ENCODE measurements around the gene ASPRV1.

The ASPRV1 gene

DNA sequence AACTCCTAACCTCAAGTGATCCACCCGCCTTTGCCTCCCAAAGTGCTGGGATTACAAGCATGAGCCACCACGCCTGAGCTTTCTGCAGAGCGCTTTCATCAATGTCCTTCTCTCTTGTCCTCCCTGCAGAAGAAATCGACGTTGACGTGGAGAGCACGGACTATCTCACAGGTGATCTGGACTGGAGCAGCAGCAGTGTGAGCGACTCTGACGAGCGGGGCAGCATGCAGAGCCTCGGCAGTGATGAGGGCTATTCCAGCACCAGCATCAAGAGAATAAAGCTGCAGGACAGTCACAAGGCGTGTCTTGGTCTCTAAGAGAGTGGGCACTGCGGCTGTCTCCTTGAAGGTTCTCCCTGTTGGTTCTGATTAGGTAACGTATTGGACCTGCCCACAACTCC is 23.5 kb downstream of the ASPRV1 start:
- no peak for DNase-seq

DNA sequence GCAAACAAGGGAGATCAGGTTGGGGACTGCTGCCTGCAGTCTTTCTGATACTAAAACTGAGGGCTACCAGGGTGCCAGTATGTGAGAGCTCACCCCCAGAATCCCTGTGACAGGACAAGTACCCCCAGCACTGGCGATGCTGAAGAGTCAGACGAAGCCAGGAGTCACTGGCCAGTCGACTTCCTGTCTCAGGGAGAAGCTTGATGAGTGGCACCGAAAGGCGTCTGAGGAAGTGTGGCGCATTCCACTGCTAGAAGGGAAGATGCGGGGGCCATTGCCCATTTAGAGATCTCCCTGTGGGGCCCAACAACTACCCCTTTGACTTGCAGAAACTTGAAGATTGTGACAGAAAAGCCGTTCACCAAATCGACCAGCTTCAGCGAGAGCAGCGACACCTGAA is 24.5 kb downstream of the ASPRV1 start:
- no peak for DNase-seq

DNA sequence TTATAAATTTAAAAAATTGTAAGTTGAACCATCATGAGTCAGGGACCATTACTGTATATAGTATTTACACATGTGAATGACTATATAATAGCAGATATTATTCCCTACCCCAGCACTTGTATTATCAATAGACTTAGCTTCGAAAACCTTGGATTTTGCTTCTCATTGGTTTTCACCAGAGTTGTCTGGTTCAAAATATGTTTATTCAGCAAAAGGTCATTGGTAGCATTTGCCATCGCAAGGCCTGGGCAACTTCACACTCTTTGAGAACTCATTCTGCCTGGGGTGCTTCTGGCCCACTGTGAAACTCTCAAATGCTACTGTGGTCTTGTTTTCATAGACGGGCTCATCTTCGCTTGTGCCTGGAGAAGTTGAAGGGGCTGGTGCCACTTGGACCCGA is 26.4 kb downstream of the ASPRV1 start:
- no peak for DNase-seq

DNA sequence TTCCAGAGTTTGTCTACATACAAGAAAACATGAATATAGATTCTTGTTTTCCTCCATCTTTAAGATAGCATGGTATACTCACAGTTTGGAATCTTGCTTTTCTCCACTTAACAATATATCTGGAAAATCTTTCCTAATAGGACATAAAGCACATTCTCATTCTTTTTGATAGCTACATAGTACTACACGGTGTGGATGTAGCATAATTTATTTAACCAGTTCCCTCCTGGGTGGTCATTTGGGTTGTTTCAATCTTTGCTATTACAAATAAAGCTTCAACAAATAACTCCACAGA is 26.9 kb downstream of the ASPRV1 start:
- DNase-seq: no peak

DNA sequence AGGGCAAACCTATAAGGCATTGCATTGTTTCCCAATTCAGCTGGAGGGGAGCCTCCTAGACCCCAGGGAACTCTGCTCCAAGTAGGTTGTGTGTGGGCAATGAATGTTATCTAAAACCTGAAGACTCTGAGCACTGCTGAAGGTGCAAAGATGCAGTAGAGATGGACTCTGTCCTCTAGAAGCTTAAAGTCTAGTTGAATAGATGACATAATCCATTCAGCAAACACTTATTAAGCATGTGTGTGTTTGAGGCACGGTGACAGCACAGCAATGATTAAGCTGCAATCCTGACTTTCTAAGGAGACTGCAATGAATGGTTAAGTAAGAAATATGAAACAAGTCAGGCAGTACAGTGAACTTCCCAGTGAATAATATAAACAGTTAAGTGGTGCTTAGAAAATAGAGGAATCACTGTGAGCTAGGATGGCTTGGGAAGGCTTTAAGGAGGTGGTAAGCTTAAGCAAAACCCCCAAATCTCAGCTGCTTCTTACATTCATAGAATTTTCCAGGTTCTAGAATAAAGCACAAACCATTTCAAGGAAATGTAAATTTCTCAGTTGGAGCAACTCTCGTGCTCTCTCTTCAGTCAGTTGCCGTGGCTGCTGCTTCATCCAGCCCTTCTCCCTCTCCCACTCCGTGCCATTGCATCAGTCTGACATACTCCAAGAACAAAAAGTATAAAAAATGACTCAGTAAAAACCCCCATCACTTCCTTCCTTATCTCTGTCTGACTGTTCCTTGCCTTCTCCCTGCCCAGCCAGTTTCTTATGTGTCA is 27.4 kb downstream of the ASPRV1 start:
- DNase-seq: peak; percentile 6

DNA sequence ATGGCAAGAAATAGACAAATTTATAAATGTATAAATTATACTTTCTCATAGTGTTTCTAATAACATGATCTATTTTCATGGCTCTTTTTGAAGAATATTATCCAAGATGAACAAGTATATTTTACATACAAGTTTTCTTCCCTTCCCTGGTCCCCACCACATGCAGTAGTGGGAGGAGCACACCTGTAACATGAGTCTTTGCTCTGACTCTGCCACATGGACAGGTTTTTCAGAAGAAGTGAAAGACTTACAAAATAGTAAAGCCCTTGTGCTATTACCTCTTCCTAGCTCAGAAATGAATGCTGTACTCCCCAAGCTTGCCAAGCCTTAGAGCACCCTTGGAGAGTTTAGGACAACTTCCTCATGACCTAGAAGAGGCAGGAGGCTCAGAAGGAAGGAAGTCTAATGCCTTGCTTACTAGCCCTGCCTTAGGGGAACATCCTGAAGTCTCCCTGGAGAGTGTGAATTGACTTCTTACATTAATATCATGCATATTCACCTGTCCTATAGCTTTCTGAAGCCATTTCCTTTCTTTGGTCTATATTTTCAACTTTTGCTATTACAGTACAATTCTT is 28.1 kb downstream of the ASPRV1 start:
- DNase-seq: no peak

DNA sequence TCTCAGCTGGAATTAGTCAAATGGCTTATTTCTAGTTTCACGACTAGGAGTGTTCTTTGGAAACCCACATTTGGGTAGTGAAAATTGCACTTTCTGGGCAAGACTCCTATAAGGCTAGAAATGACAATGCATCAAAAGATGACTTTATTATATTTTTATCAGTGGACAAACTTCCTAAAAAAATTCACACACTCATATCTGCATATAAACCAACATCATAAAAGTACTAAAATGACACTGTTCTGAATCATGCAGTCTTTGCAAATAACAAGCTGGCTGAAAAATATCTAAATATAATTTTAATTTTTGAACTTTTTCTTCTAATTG is 28.9 kb downstream of the ASPRV1 start:
- DNase-seq: no peak

DNA sequence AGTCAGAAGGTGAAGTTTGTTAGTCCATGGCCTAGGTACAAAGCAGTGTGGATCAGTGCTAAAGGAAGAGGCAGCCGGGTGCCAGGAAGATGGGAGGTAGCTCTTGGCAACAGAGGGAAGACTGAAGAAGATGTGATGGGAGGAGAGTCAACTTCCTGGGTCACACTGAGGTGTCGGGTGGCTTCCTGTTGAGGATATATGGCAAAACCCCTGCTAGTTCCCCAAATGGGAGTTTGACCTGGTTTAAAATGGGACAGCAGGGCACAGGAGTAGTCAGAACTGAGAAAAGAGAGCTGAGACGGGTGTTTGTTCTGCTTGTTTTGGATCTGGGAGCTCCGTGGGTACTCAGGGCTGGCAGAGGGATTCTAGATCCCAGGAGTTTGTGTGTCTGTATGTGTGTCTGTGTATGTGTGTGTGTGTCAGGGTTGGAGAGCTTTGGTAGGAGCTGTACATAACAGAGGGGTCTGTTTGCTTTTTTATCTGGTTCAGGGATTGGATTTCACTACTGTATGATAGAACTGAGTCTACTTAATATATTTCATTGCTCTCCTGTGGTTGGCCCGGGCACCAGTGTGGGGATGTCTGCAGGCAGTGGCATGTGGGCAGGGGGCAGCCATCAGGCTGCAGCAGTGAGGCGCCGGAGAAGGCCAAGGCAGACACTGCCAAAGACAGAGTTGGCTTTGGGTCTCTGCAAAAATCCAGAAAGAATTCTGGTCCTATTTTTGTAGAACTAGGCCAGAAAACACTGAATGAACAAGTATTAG is 29.4 kb downstream of the ASPRV1 start:
- DNase-seq: no peak

DNA sequence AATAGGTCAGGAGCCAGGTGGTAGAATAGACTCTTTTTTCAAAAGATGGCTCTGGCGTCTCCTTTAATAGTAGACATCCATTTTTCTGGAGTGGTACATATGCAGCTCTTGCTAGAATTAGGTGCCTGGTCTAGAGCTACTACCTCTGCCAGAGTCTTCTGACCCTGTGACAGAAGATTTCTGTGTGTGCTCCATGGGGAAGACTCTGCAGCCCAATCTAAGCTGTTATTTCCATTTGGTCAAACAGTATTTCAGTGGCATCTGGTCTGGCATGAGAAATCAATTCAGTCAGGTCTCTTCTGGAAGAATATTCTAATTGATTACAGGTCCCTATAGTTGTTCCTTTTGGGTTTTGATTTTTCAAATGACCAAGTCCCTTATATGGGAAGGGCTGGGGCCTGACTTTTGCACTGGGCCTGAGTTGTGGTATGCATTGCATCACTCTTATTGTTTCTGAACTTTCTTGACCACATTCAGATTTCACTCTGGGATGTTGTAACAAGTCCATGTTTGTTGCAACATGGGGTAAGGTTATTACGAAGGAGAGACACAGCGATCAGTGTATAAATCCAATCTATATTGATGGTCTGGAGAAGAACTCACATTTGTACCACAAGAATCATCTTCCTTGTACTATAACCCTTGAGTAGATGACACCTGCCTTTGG is 34.4 kb downstream of the ASPRV1 start:
- no peak for DNase-seq

DNA sequence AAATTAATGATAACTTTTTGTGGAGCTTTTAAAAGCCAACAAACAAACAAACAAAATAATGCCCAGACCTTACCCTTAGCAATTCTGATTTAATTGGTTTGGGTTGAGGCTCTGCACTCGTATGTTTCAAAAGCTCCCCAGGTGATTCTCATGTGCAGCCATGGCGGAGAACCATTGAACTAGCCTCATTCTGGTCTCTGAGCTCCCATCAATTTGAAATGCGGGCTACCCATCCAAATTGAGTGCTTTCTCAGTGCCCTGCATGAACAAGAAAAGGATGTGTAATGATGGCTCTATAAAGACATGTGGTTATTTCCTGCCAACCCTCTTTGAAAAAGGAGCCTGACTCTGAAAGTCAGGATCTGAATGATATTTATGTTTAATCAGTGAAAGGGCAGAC is 38.3 kb downstream of the ASPRV1 start:
- no peak for DNase-seq

DNA sequence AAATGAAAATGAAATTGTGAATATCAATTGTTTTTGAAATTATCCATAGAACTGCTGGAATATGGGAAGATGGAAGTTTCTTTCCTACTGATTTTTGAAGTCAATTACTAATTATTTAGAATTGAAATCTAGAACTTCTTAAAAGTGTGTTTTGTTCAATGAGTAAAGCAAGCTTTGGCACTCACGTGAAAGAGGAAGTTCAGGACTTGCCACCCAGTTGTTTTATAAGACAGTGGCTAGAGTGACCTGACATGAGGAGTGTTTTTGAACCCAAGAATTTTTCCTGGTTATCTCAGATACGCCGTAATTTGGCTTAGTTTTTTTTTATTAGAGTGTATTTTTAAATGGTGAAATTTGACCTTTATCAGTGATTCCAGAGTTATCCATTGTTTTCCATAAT is 43.0 kb downstream of the ASPRV1 start:
- no peak for DNase-seq

DNA sequence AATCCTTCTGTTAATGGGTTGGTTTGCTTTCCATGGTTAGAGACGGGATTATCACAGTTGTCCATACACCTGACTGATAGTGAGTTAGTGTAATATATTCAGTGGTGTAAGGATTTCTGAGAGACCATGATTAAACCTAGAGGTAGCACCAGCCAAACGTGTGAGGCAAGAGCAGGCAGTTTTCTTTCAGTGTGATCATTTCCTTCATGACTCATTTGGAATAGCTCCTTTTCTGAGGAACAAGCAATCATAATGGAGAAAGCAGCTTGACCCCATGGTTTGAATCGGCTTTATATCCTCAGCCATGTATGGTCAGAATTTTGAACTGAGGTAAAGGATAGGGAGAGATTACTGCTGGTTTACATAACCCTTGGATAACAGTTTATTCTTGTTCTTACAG is 43.6 kb downstream of the ASPRV1 start:
- DNase-seq: no peak

DNA sequence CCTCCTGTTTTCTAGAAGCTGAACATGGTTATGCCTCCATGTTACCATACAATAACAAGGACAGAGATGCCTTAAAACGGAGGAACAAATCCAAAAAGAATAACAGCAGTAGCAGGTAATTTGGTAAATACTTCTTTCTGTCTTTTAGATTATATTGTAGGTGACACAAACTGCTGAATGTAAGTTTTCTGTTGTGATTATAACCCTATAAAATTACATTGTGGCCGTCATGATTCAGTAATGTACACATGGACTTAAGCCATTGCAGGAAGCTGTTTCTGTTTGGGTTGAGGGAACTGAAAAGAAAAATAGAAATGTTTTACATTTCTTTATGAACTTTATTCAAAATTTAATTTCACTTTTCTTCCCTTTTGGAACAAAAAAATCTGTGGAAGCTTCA is 45.3 kb downstream of the ASPRV1 start:
- no peak for DNase-seq

DNA sequence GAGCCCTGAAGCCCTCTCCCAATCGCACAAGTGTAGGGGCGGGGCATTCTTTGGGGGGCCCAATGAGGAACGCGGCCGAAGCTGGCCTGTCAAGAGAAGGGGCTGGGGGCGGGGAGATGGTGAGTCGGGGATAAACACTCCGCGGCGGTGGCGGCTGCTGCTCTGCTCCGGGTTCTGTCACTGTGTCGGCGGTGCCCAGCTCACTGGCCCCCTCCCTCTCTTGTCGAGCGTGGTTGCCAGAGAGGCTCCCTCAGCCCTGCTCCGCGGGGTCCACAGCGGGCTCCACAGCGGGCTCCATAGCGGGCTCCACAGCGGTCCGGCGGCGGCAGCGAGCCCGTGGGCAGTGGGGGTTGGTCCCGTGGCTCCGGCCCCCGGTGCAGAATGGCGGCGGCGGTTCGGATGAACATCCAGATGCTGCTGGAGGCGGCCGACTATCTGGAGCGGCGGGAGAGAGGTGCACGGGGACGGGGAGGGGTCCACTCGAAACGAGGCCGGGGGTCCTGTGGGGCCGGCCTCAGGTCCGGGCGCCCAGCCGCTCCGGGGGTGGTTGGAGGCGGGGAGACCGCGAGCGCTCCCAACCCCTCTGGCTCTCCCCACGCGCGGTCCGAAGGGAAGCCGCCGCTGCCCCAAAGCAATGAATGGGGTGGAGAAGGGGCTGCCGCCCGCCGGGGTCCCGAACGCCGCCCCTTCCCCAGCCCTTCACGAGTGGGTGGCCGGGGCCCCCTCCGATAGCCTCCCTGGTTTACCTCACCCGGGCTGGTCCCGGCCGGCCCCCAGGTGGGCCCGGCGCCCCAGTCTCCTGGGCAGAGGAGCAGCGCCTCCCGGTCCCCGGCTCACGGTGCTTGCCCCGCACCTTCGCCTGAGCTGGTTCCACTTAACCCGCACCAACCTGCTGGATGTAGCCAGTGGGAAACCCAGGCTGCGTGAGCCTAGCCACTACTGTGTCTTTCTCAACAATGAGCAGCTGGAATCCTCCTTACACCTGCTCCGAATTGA is 46.2 kb downstream of the ASPRV1 start, which contains the start of gene MXD1:
Gene MXD1, plus strand, starts transcription at position 160 of the 996 bp plus-strand sequence. Its CDS starts 222 bp downstream, at position 382.
- no peak for DNase-seq

DNA sequence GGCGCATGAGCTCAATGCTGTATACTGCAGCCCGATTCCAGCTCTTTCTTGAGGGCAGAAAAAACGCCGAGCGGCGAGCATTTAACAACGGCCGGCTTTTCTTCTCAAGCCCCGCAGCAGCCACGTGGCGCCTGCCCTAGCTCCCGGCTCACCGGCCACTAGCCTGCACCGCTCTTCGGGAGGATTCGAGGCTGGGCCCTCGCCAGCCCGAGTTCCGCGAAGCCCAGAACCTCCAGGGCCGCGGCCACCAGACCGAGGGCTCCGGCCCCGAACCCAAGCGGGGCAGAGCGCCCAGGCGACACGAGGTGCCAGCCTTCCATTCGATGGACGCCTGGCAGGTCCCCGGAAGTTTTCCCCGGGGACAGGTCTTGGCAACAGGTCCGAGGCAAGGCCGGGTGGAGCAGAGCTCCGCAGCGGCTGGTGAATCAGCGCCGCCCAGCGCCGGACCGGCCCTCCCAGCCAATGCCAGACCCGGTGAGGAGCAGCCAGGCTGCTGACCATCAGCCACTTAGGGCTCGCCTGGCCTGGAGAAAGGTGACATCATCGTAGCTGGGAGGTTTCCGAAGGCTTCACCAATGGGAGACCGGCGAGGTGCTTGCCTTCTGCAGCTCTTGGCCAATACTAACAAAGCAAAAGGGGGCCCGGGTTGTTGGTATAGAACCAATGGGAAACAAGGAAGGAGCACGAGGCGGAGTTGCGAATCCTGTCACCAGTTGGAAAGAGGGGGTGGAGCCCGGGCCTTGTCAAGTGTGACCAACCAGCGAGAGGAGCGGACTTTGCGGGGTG is 47.1 kb downstream of the ASPRV1 start:
- peak; percentile 100 for DNase-seq

DNA sequence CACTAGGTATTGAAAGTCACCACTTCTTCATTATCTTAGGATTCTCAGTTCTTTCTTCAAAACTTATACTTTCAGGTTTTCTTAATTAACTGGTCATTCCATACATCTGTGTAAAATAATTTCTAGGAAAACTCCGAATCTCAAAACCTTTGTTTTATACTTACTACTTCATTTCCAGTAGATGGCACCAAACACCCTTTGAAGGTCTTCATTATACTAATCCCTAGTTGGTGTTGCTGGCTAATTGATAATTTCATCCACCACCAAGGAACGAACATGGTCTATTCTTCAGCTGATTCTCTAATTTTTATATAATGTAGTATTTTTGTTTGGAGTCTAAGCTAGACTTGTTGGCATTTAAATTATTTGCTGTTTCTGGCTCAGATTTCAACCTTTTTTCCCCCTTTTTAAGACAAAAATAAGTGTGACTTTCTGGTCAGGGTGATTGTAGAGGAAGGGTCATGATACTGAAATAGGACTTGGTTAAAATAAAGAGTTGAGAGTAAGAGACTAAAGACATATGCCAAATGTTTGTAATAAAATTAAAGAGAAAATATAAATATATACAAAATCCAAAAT is 49.4 kb downstream of the ASPRV1 start:
- no peak for DNase-seq

Data from stimulated activated naive CD4-positive, alpha-beta T cell treated with Interleukin-2 at 50 U/mL for 16 hours (primary cell).